Ovary (tissue), 3 donors: ENCODE data around the gene SPTLC1.

ENCODE experiments used
- CTCF ChIP-seq, 3 donors: fragments of 450-650 bp in 2 of 3; fragments of 200-600 bp in 1 of 3; IDR thresholded peaks; one replicate each; pipeline versions ENCODE4 v1.5.1 to v1.8.0; 2016 to 2022; ENCODE audit warnings: antibody characterized with exemption in 3 of 3, mild to moderate bottlenecking in 1 of 3
- EP300 ChIP-seq: sonication (generic); formaldehyde crosslinking; IDR thresholded peaks from one replicate; pipeline ENCODE4 v1.6.1; 2017; ENCODE audit warnings: antibody characterized with exemption
- POLR2A ChIP-seq: fragments of 450-650 bp; IDR thresholded peaks from one replicate; pipeline ENCODE4 v1.6.1; 2017; ENCODE audit warnings: antibody characterized with exemption, mild to moderate bottlenecking, moderate library complexity
- donor health status: DM: no; HTN: no; CAD: no.

GRCh38 chr9:92163276-92163675 lies 48.1 kb upstream of the SPTLC1 start:
- TF ChIP-seq CTCF (IDR thresholded peaks at IDR 0.05) (no peak), POLR2A (no peak), EP300 (no peak)
